C4-2B (cell line): ENCODE data around the gene DOCK9.

ENCODE experiments used
- CTCF ChIP-seq: fragments of 450-650 bp; conservative IDR thresholded peaks from 2 replicates; pipeline ENCODE4 v1.5.1; 2017; ENCODE audit warnings: mild to moderate bottlenecking
- ZFX ChIP-seq: fragments of 450-650 bp; IDR thresholded peaks from 2 replicates; pipeline ENCODE4 v1.6.1; 2017

GRCh38 chr13:98755116-98755515 is 222.7 kb downstream of the DOCK9 start:
- TF ChIP-seq CTCF (no peak), ZFX (no peak)
